ENCODE data around the gene CCSAP.

The CCSAP gene

DNA sequence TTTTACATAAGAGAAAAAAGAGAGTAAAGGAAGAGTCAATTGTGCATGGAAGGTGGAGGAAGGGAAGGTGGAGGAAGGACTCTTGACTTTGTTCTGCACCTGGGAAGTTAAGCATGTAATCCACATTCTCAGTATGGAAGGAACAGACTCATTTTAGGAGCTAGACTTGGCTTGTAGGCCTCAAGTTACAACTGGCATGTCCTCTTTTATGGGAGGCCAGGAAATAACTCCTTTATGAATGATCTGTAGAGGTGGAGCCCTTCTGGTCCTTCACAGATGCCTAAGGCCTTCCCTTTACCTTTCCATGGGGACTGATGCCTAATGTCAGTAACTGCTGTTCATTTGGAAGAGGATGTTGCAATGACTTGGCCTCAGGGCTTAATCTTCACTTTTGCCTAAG is 29.4 kb upstream of the CCSAP start:
- H3K4me1 ChIP-seq (ENCODE audit: low read length), result peaks cover 30% of the 10 kb centered on the region
- peaks cover 26% of the 10 kb centered on the region for H3K27me3 ChIP-seq (ENCODE audit: low read depth, low read length)
- no peaks in the 10 kb centered on the region for H4K20me1 ChIP-seq (ENCODE audit: insufficient read depth, low read length)
- no peak overlapping the region for H3K4me3 ChIP-seq (ENCODE audit: low read length)
- no peaks in the 10 kb centered on the region for H3K79me2 ChIP-seq (ENCODE audit: low read length)
- H3K9me3 ChIP-seq (ENCODE audit: insufficient read depth, low read length), result no peaks in the 10 kb centered on the region
- H3K9ac ChIP-seq (ENCODE audit: low read length), result no peak overlapping the region
- no peak overlapping the region for H2AFZ ChIP-seq (ENCODE audit: low read depth, low read length)
- TF ChIP-seq, protein P1, sequence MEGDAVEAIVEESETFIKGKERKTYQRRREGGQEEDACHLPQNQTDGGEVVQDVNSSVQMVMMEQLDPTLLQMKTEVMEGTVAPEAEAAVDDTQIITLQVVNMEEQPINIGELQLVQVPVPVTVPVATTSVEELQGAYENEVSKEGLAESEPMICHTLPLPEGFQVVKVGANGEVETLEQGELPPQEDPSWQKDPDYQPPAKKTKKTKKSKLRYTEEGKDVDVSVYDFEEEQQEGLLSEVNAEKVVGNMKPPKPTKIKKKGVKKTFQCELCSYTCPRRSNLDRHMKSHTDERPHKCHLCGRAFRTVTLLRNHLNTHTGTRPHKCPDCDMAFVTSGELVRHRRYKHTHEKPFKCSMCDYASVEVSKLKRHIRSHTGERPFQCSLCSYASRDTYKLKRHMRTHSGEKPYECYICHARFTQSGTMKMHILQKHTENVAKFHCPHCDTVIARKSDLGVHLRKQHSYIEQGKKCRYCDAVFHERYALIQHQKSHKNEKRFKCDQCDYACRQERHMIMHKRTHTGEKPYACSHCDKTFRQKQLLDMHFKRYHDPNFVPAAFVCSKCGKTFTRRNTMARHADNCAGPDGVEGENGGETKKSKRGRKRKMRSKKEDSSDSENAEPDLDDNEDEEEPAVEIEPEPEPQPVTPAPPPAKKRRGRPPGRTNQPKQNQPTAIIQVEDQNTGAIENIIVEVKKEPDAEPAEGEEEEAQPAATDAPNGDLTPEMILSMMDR (IDR thresholded peaks at IDR 0.05; ENCODE audit: low read depth, low read length), result no peak
- TF ChIP-seq EZH2phosphoT487 (IDR thresholded peaks at IDR 0.05; ENCODE audit: low read depth), result no peak
- H3K4me2 ChIP-seq (ENCODE audit: low read length), result no peak overlapping the region
- no peaks in the 10 kb centered on the region for H3K36me3 ChIP-seq (replicated peaks; ENCODE audit: low read depth, low read length)
- no peak overlapping the region for H3K27ac ChIP-seq (ENCODE audit: low read length)

DNA sequence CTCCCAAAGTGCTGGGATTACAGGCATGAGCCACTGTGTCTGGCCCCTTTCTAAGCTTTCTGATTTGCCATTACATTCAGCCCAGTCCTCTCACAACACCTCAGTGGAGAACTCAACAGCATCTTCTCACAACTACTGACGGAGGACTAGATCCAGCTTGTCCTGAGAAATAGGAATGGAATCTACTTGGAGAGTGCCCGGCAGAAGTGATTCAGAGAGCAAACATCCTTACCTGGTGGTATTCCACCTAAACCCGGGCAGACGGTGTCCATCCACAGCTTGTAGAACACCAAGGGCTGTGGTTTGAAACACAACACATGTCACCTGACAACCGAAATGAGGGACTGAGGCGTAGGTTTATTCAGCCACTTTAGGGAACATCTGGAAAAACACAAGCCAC is 28.8 kb upstream of the CCSAP start:
- Histone ChIP-seq H3K36me3 (replicated peaks; ENCODE audit: low read depth, low read length) (no peaks in the 10 kb centered on the region), H3K27me3 (ENCODE audit: low read depth, low read length) (peaks cover 26% of the 10 kb centered on the region), H3K4me1 (ENCODE audit: low read length) (peaks cover 30% of the 10 kb centered on the region), H3K27ac (ENCODE audit: low read length) (no peak overlapping the region), H3K9ac (ENCODE audit: low read length) (no peak overlapping the region), H3K79me2 (ENCODE audit: low read length) (no peaks in the 10 kb centered on the region), H3K4me2 (ENCODE audit: low read length) (no peak overlapping the region), H3K9me3 (ENCODE audit: insufficient read depth, low read length) (no peaks in the 10 kb centered on the region), H2AFZ (ENCODE audit: low read depth, low read length) (no peak overlapping the region), H4K20me1 (ENCODE audit: insufficient read depth, low read length) (no peaks in the 10 kb centered on the region), H3K4me3 (ENCODE audit: low read length) (no peak overlapping the region)
- TF ChIP-seq EZH2phosphoT487 (IDR thresholded peaks at IDR 0.05; ENCODE audit: low read depth), result no peak
- TF ChIP-seq, protein P1 (IDR thresholded peaks at IDR 0.05; ENCODE audit: low read depth, low read length), result no peak

DNA sequence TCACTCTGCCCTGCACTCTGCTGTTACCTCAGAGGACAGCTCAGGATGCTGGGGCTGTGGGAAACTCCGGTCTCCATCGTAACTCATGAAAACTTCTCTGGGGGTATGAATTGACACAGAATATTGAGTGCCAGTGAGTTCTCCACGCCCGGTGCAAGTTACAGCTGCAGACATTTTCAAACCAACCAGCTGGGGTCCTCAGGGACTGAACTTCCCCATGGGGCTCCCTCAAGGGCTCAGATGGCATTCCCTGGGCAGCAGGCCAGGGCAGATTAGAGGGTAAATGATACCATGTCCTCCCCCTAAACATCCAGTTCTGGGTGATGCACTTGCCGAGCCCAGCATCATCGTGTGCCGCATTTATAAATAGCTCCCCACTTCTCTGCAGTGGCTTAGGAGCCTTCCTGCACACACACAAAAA is 27.8 kb upstream of the CCSAP start:
- H3K4me2 ChIP-seq (ENCODE audit: low read length), result peak overlapping the region; percentile 57
- no peak overlapping the region for H3K27ac ChIP-seq (ENCODE audit: low read length)
- H3K4me1 ChIP-seq (ENCODE audit: low read length), result peaks cover 34% of the 10 kb centered on the region
- H3K79me2 ChIP-seq (ENCODE audit: low read length), result no peaks in the 10 kb centered on the region
- H3K27me3 ChIP-seq (ENCODE audit: low read depth, low read length), result peaks cover 23% of the 10 kb centered on the region
- H3K36me3 ChIP-seq (replicated peaks; ENCODE audit: low read depth, low read length), result peaks cover 3% of the 10 kb centered on the region
- TF ChIP-seq, protein P1 (IDR thresholded peaks at IDR 0.05; ENCODE audit: low read depth, low read length), result peak; percentile 33
- TF ChIP-seq EZH2phosphoT487 (IDR thresholded peaks at IDR 0.05; ENCODE audit: low read depth), result no peak
- H4K20me1 ChIP-seq (ENCODE audit: insufficient read depth, low read length), result no peaks in the 10 kb centered on the region
- peak overlapping the region; percentile 45 for H3K4me3 ChIP-seq (ENCODE audit: low read length)
- H3K9ac ChIP-seq (ENCODE audit: low read length), result no peak overlapping the region
- peak overlapping the region; percentile 6; the same call in 1 of the 2 replicates for H2AFZ ChIP-seq (ENCODE audit: low read depth, low read length)
- peaks cover 9% of the 10 kb centered on the region; the same call in 1 of the 2 replicates for H3K9me3 ChIP-seq (ENCODE audit: insufficient read depth, low read length)

DNA sequence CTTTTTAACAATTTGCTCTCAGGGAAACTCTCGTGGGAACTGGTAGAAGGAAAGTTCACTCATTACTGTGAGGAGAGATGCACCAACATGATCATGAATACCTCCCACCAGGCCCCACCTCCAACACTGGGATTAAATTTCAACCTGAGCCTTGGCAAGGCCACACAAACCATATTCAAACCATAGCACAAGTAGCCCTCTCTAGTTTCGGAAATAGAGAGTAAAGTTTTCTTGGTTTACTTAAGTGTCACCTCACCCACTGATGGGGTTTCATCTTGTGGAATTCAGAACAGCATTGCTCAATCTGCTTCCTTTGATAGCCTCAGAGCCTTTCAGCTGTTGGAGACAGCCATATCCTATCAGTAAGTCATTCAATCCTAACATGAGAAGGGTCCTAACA is 25.5 kb upstream of the CCSAP start:
- Histone ChIP-seq H3K27ac (ENCODE audit: low read length) (peak overlapping the region; percentile 45), H3K9ac (ENCODE audit: low read length) (no peak overlapping the region), H3K9me3 (ENCODE audit: insufficient read depth, low read length) (peaks cover 9% of the 10 kb centered on the region; the same call in 1 of the 2 replicates), H4K20me1 (ENCODE audit: insufficient read depth, low read length) (no peaks in the 10 kb centered on the region), H3K4me1 (ENCODE audit: low read length) (peaks cover 39% of the 10 kb centered on the region), H3K4me2 (ENCODE audit: low read length) (peak overlapping the region; percentile 60), H3K27me3 (ENCODE audit: low read depth, low read length) (peaks cover 41% of the 10 kb centered on the region), H3K4me3 (ENCODE audit: low read length) (no peak overlapping the region; the same call in 1 of the 2 replicates), H2AFZ (ENCODE audit: low read depth, low read length) (peak overlapping the region; percentile 22; the same call in 1 of the 2 replicates), H3K36me3 (replicated peaks; ENCODE audit: low read depth, low read length) (peaks cover 3% of the 10 kb centered on the region), H3K79me2 (ENCODE audit: low read length) (no peaks in the 10 kb centered on the region)
- no peak for TF ChIP-seq EZH2phosphoT487 (IDR thresholded peaks at IDR 0.05; ENCODE audit: low read depth)
- TF ChIP-seq, protein P1 (IDR thresholded peaks at IDR 0.05; ENCODE audit: low read depth, low read length), result no peak

Data from OCI-LY3 (cell line).